A673 (cell line): ENCODE measurements around the gene KLHL11.

Source experiments
- CTCF ChIP-seq: fragments of 300-800, 200-600 bp; sonication (generic); conservative IDR thresholded peaks from 2 replicates; pipeline ENCODE4 v1.5.1; 2017; ENCODE audit warnings: low read depth, mild to moderate bottlenecking, antibody characterized with exemption, low read length, moderate library complexity, mixed read lengths
- EZH2 ChIP-seq: fragments of 200-600 bp; sonication (generic); IDR thresholded peaks from 2 replicates; pipeline ENCODE4 v1.6.1; 2017; ENCODE audit warnings: borderline replicate concordance, low read depth, mild to moderate bottlenecking, mixed read lengths, antibody characterized with exemption, low read length; ENCODE audit not compliant: poor library complexity, severe bottlenecking

- TF ChIP-seq CTCF (no peak), EZH2 (no peak)
Observed at GRCh38 chr17:41865596-41865893, 322 bp upstream of the KLHL11 start.
